ENCODE results near the gene CLEC4M. TPM values are rescaled to one million over a fixed set of nuclear protein-coding genes. Genes with fewer than 3 reads are reported as not detected.
"Not testable (repeated sequence)": the region's sequence is repeated elsewhere in the genome, so short reads cannot be mapped to it uniquely, and the experiment has no call there.

Gene CLEC4M
- total RNA-seq, 3 donors from 2014 or later: 1.3 TPM; not detected in 2

- no peak for DNase-seq (ENCODE audit: low spot score in 2 of 2)
- H3K27me3 ChIP-seq: peaks cover 5 to 33% of the 10 kb centered on the region in 2 donors
- intact Hi-C loops (cut with DNase I; ENCODE audit: low total_unique reads): loop anchor here (5.0 kb wide), 1 partner anchor 705 kb away; no protein-coding TSS in a partner anchor
These were observed 29.2 kb downstream of the CLEC4M start for GRCh38 chr19:7792281-7792680.

GRCh38 chr19:7792701-7793100, 29.7 kb downstream of the CLEC4M start:
- not testable (repeated sequence) for H3K27ac ChIP-seq; DNase-seq (ENCODE audit: low spot score in 2 of 2); H3K4me3 ChIP-seq; H3K36me3 ChIP-seq; H3K9me3 ChIP-seq; H3K4me1 ChIP-seq
- intact Hi-C loops (cut with DNase I; ENCODE audit: low total_unique reads): loop anchor here (5.0 kb wide), 1 partner anchor 705 kb away; no protein-coding TSS in a partner anchor
- H3K27me3 ChIP-seq: peaks cover 5 to 29% of the 10 kb centered on the region in 2 donors

More at GRCh38 chr19:7792281-7792680, 29.2 kb downstream of the CLEC4M start:
- Histone ChIP-seq H3K36me3 (no peaks in the 10 kb centered on the region), H3K9me3 (no peaks in the 10 kb centered on the region), H3K4me3 (no peak overlapping the region), H3K27ac (no peak overlapping the region), H3K4me1 (no peaks in the 10 kb centered on the region)
- TF ChIP-seq POLR2A (IDR thresholded peaks at IDR 0.05): no peak
- no peak for TF ChIP-seq POLR2AphosphoS5 (IDR thresholded peaks at IDR 0.05)

GRCh38 chr19:7793493-7793892, 30.4 kb downstream of the CLEC4M start:
- intact Hi-C loops (cut with DNase I; ENCODE audit: low total_unique reads): loop anchor here (5.0 kb wide), 1 partner anchor 706 kb away; no protein-coding TSS in a partner anchor
- H3K36me3 ChIP-seq: no peaks in the 10 kb centered on the region
- H3K27me3 ChIP-seq: peaks cover 2 to 21% of the 10 kb centered on the region in 2 donors
- DNase-seq (ENCODE audit: low spot score in 2 of 2): no peak
- H3K4me3 ChIP-seq: no peak overlapping the region
- no peaks in the 10 kb centered on the region for H3K9me3 ChIP-seq
- no peak overlapping the region for H3K27ac ChIP-seq
- no peaks in the 10 kb centered on the region for H3K4me1 ChIP-seq
- no peak for TF ChIP-seq POLR2A (IDR thresholded peaks at IDR 0.05)
- TF ChIP-seq POLR2AphosphoS5 (IDR thresholded peaks at IDR 0.05): no peak
- TF ChIP-seq CTCF (IDR thresholded peaks at IDR 0.05): no peak

- DNase-seq (ENCODE audit: low spot score in 2 of 2): no peak
- Histone ChIP-seq H3K4me1 (peaks cover 0 to 4% of the 10 kb centered on the region in 2 donors), H3K27ac (no peak overlapping the region), H3K4me3 (no peak overlapping the region), H3K9me3 (no peaks in the 10 kb centered on the region), H3K36me3 (no peaks in the 10 kb centered on the region), H3K27me3 (peaks cover 0 to 1% of the 10 kb centered on the region in 2 donors)
- intact Hi-C loops (cut with DNase I; ENCODE audit: low total_unique reads): loop anchor here (5.0 kb wide), 1 partner anchor 228 kb away; no protein-coding TSS in a partner anchor
- TF ChIP-seq POLR2A (IDR thresholded peaks at IDR 0.05) (no peak), POLR2AphosphoS5 (IDR thresholded peaks at IDR 0.05) (no peak)
These were observed 32.6 kb downstream of the CLEC4M start for GRCh38 chr19:7795555-7796161.

- Histone ChIP-seq H3K4me1 (peaks cover 0 to 4% of the 10 kb centered on the region in 2 donors), H3K36me3 (no peaks in the 10 kb centered on the region), H3K27ac (no peak overlapping the region), H3K27me3 (peaks cover 0 to 12% of the 10 kb centered on the region in 2 donors), H3K4me3 (peak overlapping the region; percentile 0 to 52 (median 26)), H3K9me3 (no peaks in the 10 kb centered on the region)
- TF ChIP-seq POLR2AphosphoS5 (IDR thresholded peaks at IDR 0.05): no peak
- TF ChIP-seq CTCF (IDR thresholded peaks at IDR 0.05): peak; percentile 36 to 80 (median 60)
- intact Hi-C loops (cut with DNase I; ENCODE audit: low total_unique reads): loop anchor here (5.0 kb wide), 1 partner anchor 232 kb away; no protein-coding TSS in a partner anchor
- peak in 1 of 2 donors; percentile 59 for DNase-seq (ENCODE audit: low spot score in 2 of 2)
These were observed 36.8 kb downstream of the CLEC4M start for GRCh38 chr19:7799640-7800355.

- no peak for TF ChIP-seq CTCF (IDR thresholded peaks at IDR 0.05)
- no peak for TF ChIP-seq POLR2A (IDR thresholded peaks at IDR 0.05)
- TF ChIP-seq POLR2AphosphoS5 (IDR thresholded peaks at IDR 0.05): no peak
- H3K4me3 ChIP-seq: no peak overlapping the region
- no peaks in the 10 kb centered on the region for H3K9me3 ChIP-seq
- peaks cover 0 to 12% of the 10 kb centered on the region in 2 donors for H3K27me3 ChIP-seq
- intact Hi-C loops (cut with DNase I; ENCODE audit: low total_unique reads): no loop called here
- H3K27ac ChIP-seq: no peak overlapping the region
- H3K4me1 ChIP-seq: peaks cover 0 to 4% of the 10 kb centered on the region in 2 donors
- no peak for DNase-seq (ENCODE audit: low spot score in 2 of 2)
- no peaks in the 10 kb centered on the region for H3K36me3 ChIP-seq
These were observed 38.1 kb downstream of the CLEC4M start for GRCh38 chr19:7801020-7801570.

All from breast epithelium (tissue), 4 donors.